ENCODE data around the gene BCL2L13. TPM values are rescaled to one million over a fixed set of nuclear protein-coding genes. Genes with fewer than 3 reads are reported as not detected.

The BCL2L13 gene
- polyA plus RNA-seq, 3 donors, result 20.2 to 67.8 (median 53.0) TPM

GRCh38 chr22:17631076-17631565 lies 7.4 kb upstream of the BCL2L13 start:
- Mint-ChIP-seq H3K9me3 (no peaks in the 10 kb centered on the region), H3K27me3 (ENCODE audit: low read depth in 3 of 3) (no peaks in the 10 kb centered on the region), H3K4me1 (peaks cover 17% of the 10 kb centered on the region), H3K27ac (no peak overlapping the region), H3K36me3 (no peaks in the 10 kb centered on the region), H3K4me3 (no peak overlapping the region)
- Histone ChIP-seq H3K27ac (ENCODE audit: low read depth in 1 of 2, low read length in 2 of 2) (no peak overlapping the region), H3K27me3 (ENCODE audit: control insufficient read depth in 2 of 2, insufficient read depth in 2 of 2, low read length in 2 of 2) (no peaks in the 10 kb centered on the region), H3K36me3 (replicated peaks in 1 of 2; ENCODE audit: control insufficient read depth in 1 of 2, insufficient read depth in 2 of 2, low read length in 2 of 2) (no peaks in the 10 kb centered on the region), H2AFZ (ENCODE audit: insufficient read depth, low read depth, low read length, poor library complexity, severe bottlenecking) (no peak overlapping the region), H3K9ac (ENCODE audit: insufficient read depth, low read length, poor library complexity, severe bottlenecking) (no peak overlapping the region), H3K4me3 (replicated peaks in 1 of 3; ENCODE audit: low read depth in 2 of 3, low read length in 3 of 3) (no peak overlapping the region), H3K9me3 (replicated peaks in 1 of 2; ENCODE audit: control insufficient read depth in 1 of 2, insufficient read depth in 1 of 2, low read length in 2 of 2) (no peaks in the 10 kb centered on the region), H4K20me1 (ENCODE audit: insufficient read depth, low read length) (peaks cover 6% of the 10 kb centered on the region), H3K79me2 (ENCODE audit: insufficient read depth, low read length) (peaks cover 25% of the 10 kb centered on the region), H3K4me2 (replicated peaks; ENCODE audit: extremely low read depth, low read length, poor library complexity, severe bottlenecking) (no peak overlapping the region), H3K4me1 (ENCODE audit: control insufficient read depth in 1 of 2, insufficient read depth in 2 of 2, low read length in 2 of 2) (peaks cover 29 to 30% of the 10 kb centered on the region in 2 donors)
- DNase-seq, result no peak
- intact Hi-C loops (cut with micrococcal nuclease), result no loop called here
- TF ChIP-seq CTCF (IDR thresholded peaks at IDR 0.05), result no peak
- 100% methylated on average over 3 of the region's 9 CpGs for WGBS (ENCODE audit: insufficient coverage)

- Histone ChIP-seq H2AFZ (ENCODE audit: insufficient read depth, low read depth, low read length, poor library complexity, severe bottlenecking) (no peak overlapping the region), H3K27ac (ENCODE audit: low read depth in 1 of 2, low read length in 2 of 2) (no peak overlapping the region), H3K4me3 (replicated peaks in 1 of 3; ENCODE audit: low read depth in 2 of 3, low read length in 3 of 3) (no peak overlapping the region), H3K9me3 (replicated peaks in 1 of 2; ENCODE audit: control insufficient read depth in 1 of 2, insufficient read depth in 1 of 2, low read length in 2 of 2) (no peaks in the 10 kb centered on the region), H3K27me3 (ENCODE audit: control insufficient read depth in 2 of 2, insufficient read depth in 2 of 2, low read length in 2 of 2) (no peaks in the 10 kb centered on the region), H4K20me1 (ENCODE audit: insufficient read depth, low read length) (no peaks in the 10 kb centered on the region), H3K4me2 (replicated peaks; ENCODE audit: extremely low read depth, low read length, poor library complexity, severe bottlenecking) (no peak overlapping the region), H3K36me3 (replicated peaks in 1 of 2; ENCODE audit: control insufficient read depth in 1 of 2, insufficient read depth in 2 of 2, low read length in 2 of 2) (no peaks in the 10 kb centered on the region), H3K4me1 (ENCODE audit: control insufficient read depth in 1 of 2, insufficient read depth in 2 of 2, low read length in 2 of 2) (peaks cover 20 to 23% of the 10 kb centered on the region in 2 donors), H3K79me2 (ENCODE audit: insufficient read depth, low read length) (peaks cover 2% of the 10 kb centered on the region), H3K9ac (ENCODE audit: insufficient read depth, low read length, poor library complexity, severe bottlenecking) (no peak overlapping the region)
- Mint-ChIP-seq H3K9me3 (no peaks in the 10 kb centered on the region), H3K4me3 (no peak overlapping the region), H3K4me1 (peaks cover 19% of the 10 kb centered on the region), H3K27me3 (ENCODE audit: low read depth in 3 of 3) (no peaks in the 10 kb centered on the region), H3K36me3 (no peaks in the 10 kb centered on the region), H3K27ac (no peak overlapping the region)
- TF ChIP-seq CTCF (IDR thresholded peaks at IDR 0.05), result no peak
- intact Hi-C loops (cut with micrococcal nuclease), result no loop called here
- WGBS (ENCODE audit: insufficient coverage), result 100% methylated on average over 1 of the region's 4 CpGs
- no peak for DNase-seq
Measured at GRCh38 chr22:17633217-17633997, 5.2 kb upstream of the BCL2L13 start.

All from CD14-positive monocyte (primary cell).